Colonic mucosa (tissue), 4 donors: ENCODE results near the gene CMTM1. TPM values are rescaled to one million over a fixed set of nuclear protein-coding genes. Genes with fewer than 3 reads are reported as not detected.

ENCODE experiments used
- DNase-seq: peaks from one replicate; pipeline ENCODE4 v3.0.0-alpha.2; 2020
- H3K27ac ChIP-seq: fragments of 200-600 bp; one replicate; pipeline ENCODE4 v1.8.0; 2021
- H3K27me3 ChIP-seq: fragments of 200-600 bp; one replicate; pipeline ENCODE4 v1.8.0; 2021
- H3K36me3 ChIP-seq: fragments of 200-600 bp; one replicate; pipeline ENCODE4 v1.8.0; 2021
- H3K4me1 ChIP-seq: fragments of 200-600 bp; one replicate; pipeline ENCODE4 v1.8.0; 2021; ENCODE audit warnings: mild to moderate bottlenecking
- H3K4me3 ChIP-seq: fragments of 200-600 bp; one replicate; pipeline ENCODE4 v1.8.0; 2021
- H3K9ac ChIP-seq, 2 donors: one replicate each; pipeline ENCODE4 v1.7.0; 2013; ENCODE audit warnings: control low read depth in 2 of 2, low read depth in 2 of 2, low read length in 2 of 2
- H3K9me3 ChIP-seq: fragments of 200-600 bp; one replicate; pipeline ENCODE4 v1.8.0; 2021
- intact Hi-C: fragments of 100-400 bp; cut with DNase I; formaldehyde crosslinking; loops from one replicate; pipeline ENCODE4 v1.14.1; 2022
- total RNA-seq, 2 donors: library from RNA; stranded (reverse); fragmentation: NEBNext Ultra II Directional in 1 of 2; extraction: Animal tissue kit (Norgen Biotek cat#: 25700) in 1 of 2; gene quantifications; one replicate each; pipeline ENCODE4 v1.2.1, GENCODE V29; 2021
- TF ChIP-seq, protein P1 (sequence below): fragments of 200-600 bp; IDR thresholded peaks from one replicate; pipeline ENCODE4 v1.8.0; 2022; ENCODE audit warnings: antibody characterized with exemption, mild to moderate bottlenecking
- donor health status: healthy.
- donor health status: DM: no; HTN: no; CAD: no.
- donor health status: DM: no; HTN: no; CAD: no.

The CMTM1 gene
- total RNA-seq, 2 donors from 2014 or later: 5.1 to 9.4 TPM

DNA sequence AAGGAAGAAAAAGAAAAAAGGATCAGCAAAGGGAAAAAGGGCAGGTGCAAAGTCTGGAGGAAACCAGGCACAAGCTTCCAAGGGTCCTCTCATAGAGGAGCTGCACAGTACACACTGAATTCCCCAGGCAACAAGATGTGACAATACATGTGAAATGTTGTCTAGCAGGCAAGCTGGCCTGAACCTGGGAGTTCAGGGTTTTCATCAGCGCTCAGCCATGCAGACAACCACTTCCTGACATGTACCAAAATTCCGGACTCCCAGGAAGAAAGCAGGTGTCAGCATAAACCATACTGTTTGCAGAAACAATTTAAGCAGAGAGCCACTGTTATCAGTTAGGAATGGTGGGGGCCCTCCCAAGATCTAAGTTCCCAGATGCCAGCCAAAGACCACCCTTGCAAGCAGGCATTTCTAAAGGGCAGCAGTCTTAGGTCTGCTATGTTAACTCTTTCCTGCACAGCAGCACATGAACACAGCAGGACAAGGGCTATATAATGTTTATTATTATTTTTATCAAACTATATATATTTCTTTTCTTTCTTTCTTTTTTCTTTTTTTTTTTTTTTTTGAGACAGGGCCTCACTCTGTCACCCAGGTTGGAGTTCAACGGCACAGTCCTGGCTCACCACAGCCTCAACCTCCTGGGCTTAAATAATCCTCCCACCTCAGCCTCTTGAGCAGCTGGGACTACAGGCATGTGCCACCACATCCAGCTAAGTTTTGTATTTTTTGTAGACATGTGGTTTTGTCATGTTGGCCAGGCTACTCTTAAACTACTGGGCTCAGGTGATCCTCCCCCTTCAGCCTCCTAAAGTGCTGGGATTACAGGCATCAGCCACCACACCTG lies 26.4 kb upstream of the CMTM1 start:
- intact Hi-C loops: no loop called here
- no peak overlapping the region for H3K27ac ChIP-seq
- TF ChIP-seq, protein P1, sequence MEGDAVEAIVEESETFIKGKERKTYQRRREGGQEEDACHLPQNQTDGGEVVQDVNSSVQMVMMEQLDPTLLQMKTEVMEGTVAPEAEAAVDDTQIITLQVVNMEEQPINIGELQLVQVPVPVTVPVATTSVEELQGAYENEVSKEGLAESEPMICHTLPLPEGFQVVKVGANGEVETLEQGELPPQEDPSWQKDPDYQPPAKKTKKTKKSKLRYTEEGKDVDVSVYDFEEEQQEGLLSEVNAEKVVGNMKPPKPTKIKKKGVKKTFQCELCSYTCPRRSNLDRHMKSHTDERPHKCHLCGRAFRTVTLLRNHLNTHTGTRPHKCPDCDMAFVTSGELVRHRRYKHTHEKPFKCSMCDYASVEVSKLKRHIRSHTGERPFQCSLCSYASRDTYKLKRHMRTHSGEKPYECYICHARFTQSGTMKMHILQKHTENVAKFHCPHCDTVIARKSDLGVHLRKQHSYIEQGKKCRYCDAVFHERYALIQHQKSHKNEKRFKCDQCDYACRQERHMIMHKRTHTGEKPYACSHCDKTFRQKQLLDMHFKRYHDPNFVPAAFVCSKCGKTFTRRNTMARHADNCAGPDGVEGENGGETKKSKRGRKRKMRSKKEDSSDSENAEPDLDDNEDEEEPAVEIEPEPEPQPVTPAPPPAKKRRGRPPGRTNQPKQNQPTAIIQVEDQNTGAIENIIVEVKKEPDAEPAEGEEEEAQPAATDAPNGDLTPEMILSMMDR: no peak
- no peak overlapping the region for H3K9ac ChIP-seq
- H3K9me3 ChIP-seq: no peaks in the 10 kb centered on the region
- no peaks in the 10 kb centered on the region for H3K36me3 ChIP-seq
- H3K27me3 ChIP-seq: no peaks in the 10 kb centered on the region
- H3K4me3 ChIP-seq: no peak overlapping the region
- H3K4me1 ChIP-seq: no peaks in the 10 kb centered on the region
- DNase-seq: no peak

DNA sequence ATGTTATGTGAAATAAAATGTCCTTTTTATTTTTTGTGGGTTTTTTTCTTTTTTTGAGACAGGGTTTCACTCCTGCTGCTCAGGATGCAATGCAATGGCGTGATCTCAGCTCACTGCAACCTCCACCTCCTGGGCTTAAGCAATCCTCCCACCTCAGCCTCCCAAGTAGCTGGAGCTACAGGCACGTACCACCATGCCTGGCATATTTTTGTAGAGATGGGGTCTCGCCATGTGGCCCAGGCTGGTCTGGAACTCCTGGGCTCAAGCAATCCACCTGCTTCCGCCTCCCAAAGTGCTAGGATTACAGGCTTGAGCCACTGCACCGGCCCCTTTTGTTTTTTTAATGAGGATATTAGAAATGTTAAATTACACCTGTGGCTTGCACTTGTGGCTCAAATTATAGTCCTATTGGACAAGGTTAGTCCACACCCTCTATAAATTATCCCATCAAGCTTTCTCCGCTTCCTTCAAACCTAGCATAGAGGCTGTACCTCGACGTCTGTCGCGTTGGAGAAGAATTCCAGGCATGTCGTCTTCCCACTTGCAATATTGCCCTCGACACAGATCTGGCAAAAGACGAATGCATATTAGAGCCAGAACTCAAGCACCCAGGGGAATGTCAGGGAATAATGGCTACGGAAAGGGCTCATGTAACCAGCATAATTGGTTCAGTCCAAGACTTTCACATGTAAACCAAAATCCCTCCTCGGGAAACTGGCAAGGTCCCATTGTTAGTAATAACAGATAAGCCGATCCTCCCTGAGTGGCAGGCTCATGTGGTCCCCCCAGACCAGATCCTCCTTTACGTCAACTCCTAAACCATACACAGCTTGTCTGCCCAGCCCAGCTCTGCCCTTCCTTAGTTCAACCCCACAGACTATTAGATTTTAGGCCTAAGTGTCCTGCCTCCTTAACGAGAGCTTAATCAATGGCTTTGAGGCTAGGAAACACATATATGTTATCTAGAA lies 24.6 kb upstream of the CMTM1 start:
- H3K4me1 ChIP-seq: no peaks in the 10 kb centered on the region
- H3K27ac ChIP-seq: no peak overlapping the region
- H3K27me3 ChIP-seq: no peaks in the 10 kb centered on the region
- H3K9me3 ChIP-seq: no peaks in the 10 kb centered on the region
- no peak overlapping the region for H3K4me3 ChIP-seq
- DNase-seq: no peak
- H3K36me3 ChIP-seq: no peaks in the 10 kb centered on the region
- intact Hi-C loops: no loop called here
- no peak overlapping the region for H3K9ac ChIP-seq
- TF ChIP-seq, protein P1: no peak

DNA sequence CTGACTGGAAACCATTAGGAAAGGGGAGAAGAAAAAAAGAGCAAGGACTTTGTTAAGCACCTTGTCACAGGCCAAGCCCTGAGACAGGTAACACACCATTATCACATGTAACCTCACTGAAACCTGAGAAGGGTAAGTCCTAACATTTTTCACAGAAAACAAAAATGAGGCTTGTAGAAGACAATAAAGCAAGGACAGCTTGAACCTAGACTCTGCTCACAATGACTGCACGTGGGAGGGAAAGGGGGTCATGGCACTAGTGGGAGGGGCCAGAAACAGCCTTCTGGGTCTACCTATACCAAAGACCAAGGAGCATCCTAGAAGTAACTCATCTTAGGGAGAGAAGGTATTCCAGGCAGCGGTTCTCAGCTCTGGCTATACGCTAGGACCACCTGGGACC lies 23.8 kb upstream of the CMTM1 start:
- Histone ChIP-seq H3K4me3 (no peak overlapping the region), H3K9me3 (no peaks in the 10 kb centered on the region), H3K27ac (no peak overlapping the region), H3K9ac (no peak overlapping the region), H3K36me3 (no peaks in the 10 kb centered on the region), H3K27me3 (no peaks in the 10 kb centered on the region), H3K4me1 (no peaks in the 10 kb centered on the region)
- DNase-seq: no peak
- intact Hi-C loops: no loop called here
- TF ChIP-seq, protein P1: no peak

DNA sequence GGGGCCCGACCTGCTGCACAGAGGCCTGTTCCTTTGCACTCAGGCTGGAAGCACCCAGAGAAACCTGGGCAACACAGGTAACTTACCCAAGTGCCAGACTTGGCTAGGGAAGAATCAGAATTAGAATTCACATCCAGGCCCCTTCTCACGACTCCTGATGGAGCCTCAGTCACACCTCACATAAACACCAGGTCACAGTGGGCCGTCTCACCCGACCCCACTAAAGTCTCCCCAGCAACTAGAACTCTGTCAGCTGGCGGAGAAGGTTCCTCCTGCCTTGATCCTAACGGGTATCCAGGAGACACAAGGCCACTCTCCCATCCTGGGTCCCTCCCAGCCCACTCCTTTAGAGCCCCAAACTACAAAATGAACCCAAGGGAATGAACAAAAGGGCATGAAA lies 22.7 kb upstream of the CMTM1 start:
- Histone ChIP-seq H3K27me3 (no peaks in the 10 kb centered on the region), H3K36me3 (no peaks in the 10 kb centered on the region), H3K4me3 (no peak overlapping the region), H3K4me1 (no peaks in the 10 kb centered on the region), H3K9ac (no peak overlapping the region), H3K27ac (no peak overlapping the region), H3K9me3 (no peaks in the 10 kb centered on the region)
- TF ChIP-seq, protein P1: no peak
- DNase-seq: no peak
- intact Hi-C loops: no loop called here

DNA sequence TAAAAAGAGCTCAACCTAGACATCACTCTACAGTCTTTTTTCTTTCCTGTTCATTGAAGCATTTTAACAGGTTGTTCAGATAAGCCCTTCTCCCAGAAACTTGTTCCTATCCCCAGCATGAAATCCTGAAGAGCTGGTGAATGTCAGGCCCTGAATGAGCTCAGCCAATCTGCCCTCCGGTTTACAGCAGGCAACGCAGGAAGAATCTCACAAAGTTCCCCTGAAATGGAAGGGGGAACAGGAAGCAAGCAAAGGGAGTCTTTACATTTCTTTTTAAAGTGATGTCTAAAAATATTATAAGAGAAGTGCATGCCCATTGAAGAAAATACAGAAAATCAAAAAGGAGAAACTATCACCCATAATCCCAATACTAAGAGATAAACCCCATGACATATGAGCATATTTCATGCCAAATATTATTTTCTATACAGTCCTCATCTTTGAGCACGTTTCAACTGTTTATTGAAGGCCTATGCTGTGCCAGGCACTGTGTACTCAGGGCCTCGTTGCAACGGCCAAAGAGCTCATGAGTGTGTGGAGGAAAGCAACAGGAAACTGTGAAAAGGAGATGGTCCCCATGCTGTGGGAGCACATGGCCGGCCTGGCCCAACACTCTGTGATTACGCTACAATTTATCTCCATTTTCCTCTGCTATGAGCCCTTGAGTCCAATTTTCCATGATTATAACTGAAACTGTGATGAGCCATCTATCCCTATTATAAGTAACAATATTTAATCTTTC lies 22.1 kb upstream of the CMTM1 start:
- intact Hi-C loops: no loop called here
- H3K4me1 ChIP-seq: no peaks in the 10 kb centered on the region
- H3K9me3 ChIP-seq: no peaks in the 10 kb centered on the region
- no peaks in the 10 kb centered on the region for H3K36me3 ChIP-seq
- no peak overlapping the region for H3K9ac ChIP-seq
- no peak for DNase-seq
- no peak overlapping the region for H3K27ac ChIP-seq
- no peak overlapping the region for H3K4me3 ChIP-seq
- TF ChIP-seq, protein P1: no peak
- H3K27me3 ChIP-seq: no peaks in the 10 kb centered on the region
